GM21723 (cell line): ENCODE measurements around the gene NUP62.
"Not testable (repeated sequence)": the region's sequence is repeated elsewhere in the genome, so short reads cannot be mapped to it uniquely, and the experiment has no call there.

ENCODE experiments used
- ATAC-seq: cut with Tn5 transposase; IDR thresholded peaks from one replicate; pipeline ENCODE4 v1.9.1; 2021; ENCODE audit warnings: mild to moderate bottlenecking, moderate library complexity; ENCODE audit not compliant: unreplicated experiment

NUP62 gene

DNA sequence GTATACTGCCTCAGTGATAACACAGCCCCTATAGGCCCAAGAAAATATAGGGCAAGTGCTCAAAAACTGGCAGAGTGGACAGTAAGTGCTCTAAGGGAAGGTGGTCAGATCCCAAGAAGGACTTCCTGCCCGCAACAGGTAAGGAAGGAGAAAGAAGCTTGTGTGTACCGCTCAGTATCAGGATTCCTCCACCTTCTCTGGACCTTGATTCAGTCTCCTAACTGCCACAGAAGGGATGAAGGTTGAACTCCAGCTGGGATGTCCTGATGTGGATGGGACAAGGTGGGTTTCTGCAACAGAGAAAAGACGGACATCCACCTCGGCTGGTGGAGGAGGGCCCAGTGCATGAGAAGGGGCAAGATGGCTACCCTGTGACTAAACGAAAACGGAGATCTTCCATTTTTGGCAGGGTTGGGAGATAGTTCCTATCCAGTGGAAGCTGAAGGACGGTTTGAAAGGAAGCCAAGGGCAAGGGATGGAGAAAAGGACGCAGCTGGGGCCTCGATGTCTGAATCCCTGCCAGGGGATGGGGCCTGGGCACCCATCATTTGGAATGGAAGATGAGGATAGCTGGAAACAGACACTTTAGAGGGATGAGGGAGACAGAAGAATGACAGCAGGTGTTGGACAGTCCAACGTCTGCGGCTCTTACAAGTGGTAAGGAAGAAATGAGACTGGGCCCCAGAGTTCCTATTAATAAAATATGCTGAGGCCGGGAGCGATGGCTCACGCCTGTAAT, 1.6 kb downstream of the NUP62 start:
- ATAC-seq, result no peak

- no peak for ATAC-seq
These were observed 2.8 kb downstream of the NUP62 start for GRCh38 chr19:49926515-49926914.

DNA sequence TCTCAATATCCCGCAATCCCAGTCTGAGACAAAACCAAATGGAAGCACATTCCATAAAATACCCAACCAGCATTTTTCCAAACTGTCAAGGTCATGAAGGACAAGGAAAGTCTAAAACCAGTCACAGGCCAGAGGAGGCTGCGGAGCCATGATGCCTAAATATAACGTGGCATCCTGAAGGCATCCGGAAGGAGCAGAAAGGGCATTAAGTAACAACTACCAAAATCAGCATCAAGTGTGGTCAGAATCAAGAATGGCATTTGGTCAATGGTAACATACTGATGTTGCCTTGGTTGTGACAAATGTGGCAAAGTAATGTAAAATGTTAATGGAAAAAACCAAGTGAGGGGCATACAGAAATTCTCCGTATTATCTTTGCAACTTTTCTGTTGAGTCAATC, 3.8 kb downstream of the NUP62 start:
- no peak for ATAC-seq

DNA sequence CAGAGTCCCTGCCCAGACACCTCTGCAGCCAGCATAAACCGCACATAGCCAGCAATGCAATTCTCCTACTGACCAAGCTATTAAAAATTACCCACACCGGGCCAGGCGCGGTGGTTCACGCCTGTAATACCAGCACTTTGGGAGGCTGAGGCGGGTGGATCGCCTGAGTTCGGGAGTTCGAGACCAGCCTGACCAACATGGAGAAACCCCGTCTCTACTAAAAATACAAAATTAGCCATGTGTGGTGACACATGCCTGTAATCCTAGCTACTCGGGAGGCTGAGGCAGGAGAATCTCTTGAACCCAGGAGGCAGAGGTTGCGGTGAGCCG, 4.5 kb downstream of the NUP62 start:
- ATAC-seq, result not testable (repeated sequence)

DNA sequence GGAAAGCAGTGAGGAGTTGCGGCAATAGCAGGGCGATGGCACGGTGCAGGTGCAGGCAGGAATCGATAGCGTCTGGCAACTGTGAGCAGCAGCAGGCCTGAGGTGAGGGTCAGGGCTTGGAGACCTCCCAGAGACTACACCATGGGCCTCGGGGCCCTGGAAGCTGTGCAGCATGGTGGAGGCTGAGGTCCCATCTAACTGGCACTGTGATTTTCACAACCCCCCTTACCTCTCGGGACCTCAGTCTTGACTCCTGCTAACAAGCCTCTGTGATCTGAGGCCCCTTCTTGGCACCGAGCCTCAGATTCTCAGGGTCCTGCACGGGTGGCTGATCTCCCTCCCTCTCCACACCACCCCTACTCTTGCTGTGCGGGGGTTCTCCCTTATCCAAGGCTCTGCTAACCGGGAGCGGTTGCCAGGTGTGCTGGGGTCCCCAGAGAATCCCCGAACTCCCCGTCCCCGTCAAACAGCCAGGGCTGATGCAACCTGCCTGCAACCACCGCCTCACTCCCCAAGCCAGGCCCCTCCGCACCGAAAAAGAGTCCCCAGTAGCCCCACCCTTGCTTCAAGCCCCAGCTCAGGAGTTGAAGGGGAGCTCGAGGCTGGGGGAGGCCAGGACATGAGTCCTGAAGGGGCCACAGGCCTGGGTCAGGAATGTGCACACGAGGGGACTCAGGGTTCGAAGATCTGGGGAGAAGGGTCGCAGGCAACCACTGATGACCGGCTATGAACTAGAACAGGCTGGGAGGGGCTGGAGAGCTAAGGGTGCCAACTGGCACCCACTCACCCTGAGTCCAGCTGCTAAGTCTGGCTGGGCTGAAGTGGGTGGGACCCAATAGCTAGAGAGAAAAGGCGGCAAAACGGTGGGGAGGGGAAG, 5.1 kb downstream of the NUP62 start:
- no peak for ATAC-seq

GRCh38 chr19:49923055-49924003, 6.0 kb downstream of the NUP62 start:
- no peak for ATAC-seq

DNA sequence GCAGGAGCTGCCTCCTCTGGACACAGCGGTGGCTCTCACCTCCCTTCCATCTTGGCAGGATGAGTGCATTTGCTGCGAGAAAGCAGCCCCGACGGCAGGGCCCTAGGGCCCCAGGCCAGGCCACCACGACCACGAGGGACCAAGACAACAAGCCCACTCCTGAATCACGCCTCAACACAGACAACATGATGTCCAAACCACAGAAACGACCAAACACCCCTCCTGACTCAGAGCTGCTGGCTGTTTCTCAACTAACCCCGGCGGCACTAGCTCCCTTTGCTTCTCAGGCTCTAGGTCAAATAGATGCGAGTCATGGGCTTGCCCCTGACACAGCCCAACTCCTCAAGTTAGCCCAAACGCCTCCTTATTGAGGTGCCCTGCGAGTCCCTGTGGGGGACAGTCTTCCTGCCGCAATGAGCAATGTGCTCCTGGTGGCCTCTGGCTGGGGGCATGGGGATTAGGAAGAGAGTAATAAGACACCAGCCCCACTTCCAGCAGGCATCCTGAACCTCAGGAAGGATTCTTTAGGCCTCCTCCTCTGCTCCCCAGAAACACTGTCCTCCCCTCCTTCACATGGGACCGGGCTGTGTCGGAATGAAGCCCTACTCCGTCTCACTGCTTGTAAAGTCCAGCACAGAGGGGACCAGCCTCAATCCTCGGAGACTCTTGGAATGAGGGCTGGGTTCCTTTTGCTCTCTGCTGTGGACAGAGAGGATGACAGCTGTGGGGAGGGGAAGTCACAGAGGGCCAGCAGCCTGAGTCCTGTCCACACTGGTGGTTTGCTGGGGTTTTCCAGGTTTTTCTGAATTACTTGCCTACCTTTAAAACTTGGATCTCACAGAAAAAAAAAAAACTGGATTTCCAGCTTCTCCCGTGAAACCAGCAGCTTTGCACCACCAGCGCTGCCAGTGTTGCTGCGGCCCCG, 7.2 kb downstream of the NUP62 start:
- ATAC-seq, result no peak

GRCh38 chr19:49920624-49921363, 8.5 kb downstream of the NUP62 start:
- ATAC-seq, result no peak

DNA sequence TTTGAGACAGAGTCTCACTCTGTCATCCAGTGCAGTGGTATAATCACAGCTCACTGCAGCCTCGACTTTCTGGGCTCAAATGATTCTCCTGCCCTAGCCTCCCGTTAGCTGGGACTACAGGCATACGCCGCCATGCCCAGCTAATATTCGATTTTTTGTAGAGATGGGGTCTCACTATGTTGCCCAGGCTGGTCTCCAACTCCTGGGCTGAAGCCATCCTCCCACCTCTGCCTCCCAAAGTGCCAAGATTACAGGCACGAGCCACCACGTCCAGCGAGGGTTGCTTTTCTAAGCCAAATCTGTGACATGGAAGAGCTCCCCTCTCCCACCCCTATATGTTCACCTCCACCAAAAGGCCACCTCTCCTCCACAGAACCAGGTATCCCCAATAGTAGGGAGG, 11.2 kb downstream of the NUP62 start:
- no peak for ATAC-seq

DNA sequence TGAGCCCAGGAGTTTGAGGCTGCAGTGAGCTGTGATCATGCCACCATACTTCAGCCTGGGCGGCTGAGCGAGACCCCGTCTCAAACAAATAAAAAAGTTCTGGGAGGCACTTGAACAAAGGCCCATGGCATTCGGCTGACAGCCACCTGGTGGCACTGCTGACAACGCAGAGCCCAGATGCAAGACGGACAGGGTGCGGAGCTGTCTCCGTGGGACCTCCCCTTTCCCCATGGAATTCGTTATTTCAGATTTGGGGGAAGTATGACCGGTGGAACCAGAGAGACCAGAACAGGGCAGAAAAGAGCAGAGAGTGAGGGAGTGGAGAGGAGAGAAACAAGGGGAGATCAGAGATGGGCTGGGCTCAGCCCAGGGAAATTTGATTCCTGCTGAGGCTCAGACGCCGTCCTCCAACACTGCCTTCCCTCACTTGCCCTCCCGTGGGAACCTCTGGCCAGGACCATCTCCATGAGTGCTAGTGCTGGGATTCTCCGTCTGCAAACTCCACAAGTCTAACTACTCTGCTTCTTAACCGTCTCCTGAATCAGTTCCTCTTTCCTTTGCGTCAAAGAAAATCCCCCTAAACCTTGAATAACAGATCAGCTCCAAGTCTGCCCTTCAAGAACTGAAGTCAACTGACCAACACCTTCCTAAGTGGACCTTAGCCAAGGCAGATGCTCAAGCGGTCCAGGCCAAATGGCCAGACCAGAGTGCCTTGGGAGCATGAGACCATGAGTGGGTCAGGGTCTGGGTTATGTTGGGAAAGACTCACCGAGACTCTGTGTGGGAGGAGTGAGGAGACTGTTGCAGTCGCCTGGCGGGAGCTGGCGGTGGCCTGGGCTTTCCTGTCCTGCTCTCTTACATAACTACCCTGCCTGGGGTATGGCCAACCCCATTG, 12.2 kb downstream of the NUP62 start:
- no peak for ATAC-seq

GRCh38 chr19:49915271-49915670, 14.0 kb downstream of the NUP62 start:
- ATAC-seq, result no peak

DNA sequence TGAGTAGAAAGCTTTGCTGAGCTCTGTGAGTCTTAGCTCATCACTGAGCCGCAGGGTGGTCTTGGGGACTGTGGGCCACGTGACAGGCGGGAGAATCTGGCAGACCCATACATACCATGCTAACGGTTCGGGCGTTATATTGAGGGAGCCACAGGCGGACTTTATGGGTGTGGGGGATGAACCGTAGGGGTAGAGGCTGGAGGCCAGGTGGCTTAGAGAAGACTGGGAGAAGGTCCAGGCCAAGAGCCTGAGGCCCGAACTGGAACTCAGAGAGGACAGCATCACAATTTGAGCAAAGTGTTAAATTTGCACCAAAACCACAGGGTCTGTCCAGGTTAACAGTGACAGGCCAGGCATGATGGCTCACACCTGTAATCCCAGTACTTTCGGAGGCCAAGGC, 15.6 kb downstream of the NUP62 start:
- no peak for ATAC-seq

GRCh38 chr19:49912965-49913685, 16.2 kb downstream of the NUP62 start:
- ATAC-seq, result no peak

DNA sequence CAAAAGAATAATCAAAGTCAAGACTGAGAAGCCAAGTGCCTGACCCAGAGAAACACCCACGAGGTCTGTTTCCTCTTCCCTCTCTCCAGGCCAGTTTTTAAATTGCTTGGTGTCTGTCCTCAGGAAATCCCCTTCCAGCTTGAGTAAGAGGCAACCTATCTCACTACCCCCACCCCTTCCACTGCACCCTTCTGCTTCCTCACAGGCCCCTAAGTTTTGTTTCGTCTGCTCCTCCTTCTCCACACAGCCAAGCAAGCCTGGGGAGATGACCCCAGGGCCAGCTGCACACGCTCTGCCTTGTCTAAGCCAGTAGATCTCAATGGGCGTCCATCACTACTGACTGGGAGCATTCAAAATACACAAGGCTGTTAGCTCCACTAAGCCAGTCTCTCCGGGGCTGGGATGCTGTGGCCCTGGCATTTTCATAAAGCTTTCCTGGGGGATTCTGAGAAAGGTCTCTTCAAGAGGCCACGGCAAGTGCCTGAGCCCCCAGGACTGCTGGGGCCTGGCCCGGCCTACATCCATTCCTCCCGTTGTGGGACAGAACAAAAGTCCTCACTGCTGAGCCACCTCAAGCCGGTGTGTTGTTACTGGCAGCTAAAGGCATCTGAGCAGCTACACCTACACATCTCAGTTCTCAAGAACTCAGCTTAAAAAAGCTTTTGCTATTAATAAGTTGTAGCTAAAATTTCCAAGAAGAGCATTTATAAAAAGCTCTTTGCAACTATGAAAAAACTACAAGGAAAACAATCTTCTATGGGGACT, 17.7 kb downstream of the NUP62 start:
- peak; percentile 30 for ATAC-seq

- ATAC-seq, result no peak
These were observed 19.1 kb downstream of the NUP62 start for GRCh38 chr19:49910179-49910578.

GRCh38 chr19:49908480-49909420, 20.6 kb downstream of the NUP62 start:
- no peak for ATAC-seq
